Hematopoietic multipotent progenitor cell treated with erythropoietin and hydrocortisone succinate and interleukin-3 and kit ligand, for 17 days (in vitro differentiated cells): ENCODE measurements around the gene FMO2.

Experiments used
- DNase-seq: peaks from one replicate; pipeline ENCODE4 v3.0.0-alpha.2; 2015; ENCODE audit warnings: low spot score

The FMO2 gene

GRCh38 chr1:171257607-171258076 lies 72.5 kb downstream of the FMO2 start:
- DNase-seq, result no peak

- no peak for DNase-seq
Measured at GRCh38 chr1:171258429-171258828, 73.3 kb downstream of the FMO2 start.

GRCh38 chr1:171258943-171259342 lies 73.8 kb downstream of the FMO2 start:
- no peak for DNase-seq
